ENCODE measurements around the gene SLC5A6. TPM values are rescaled to one million over a fixed set of nuclear protein-coding genes. Genes with fewer than 3 reads are reported as not detected.

SLC5A6 gene
- 60.1 TPM for total RNA-seq

GRCh38 chr2:27211943-27212625, at the start of gene SLC5A6, which contains the start of gene ATRAID:
SLC5A6 (minus strand) TSS chr2:27212268; CDS start chr2:27207650, 4,618 bp downstream.
ATRAID (plus strand) TSS chr2:27212041; CDS start chr2:27212369, 328 bp downstream.
- DNase-seq (ENCODE audit: low read depth in 2 of 3, low spot score in 2 of 3) = peak; percentile 86 to 90 (median 89)

- no peak for DNase-seq (ENCODE audit: low read depth in 2 of 3, low spot score in 2 of 3)
Observed at GRCh38 chr2:27261241-27261925, 49.3 kb upstream of the SLC5A6 start.

GRCh38 chr2:27258051-27258450, 46.0 kb upstream of the SLC5A6 start:
- DNase-seq (ENCODE audit: low read depth in 2 of 3, low spot score in 2 of 3) = no peak

GRCh38 chr2:27256855-27257454, 44.9 kb upstream of the SLC5A6 start:
- DNase-seq (ENCODE audit: low read depth in 2 of 3, low spot score in 2 of 3) = no peak

DNA sequence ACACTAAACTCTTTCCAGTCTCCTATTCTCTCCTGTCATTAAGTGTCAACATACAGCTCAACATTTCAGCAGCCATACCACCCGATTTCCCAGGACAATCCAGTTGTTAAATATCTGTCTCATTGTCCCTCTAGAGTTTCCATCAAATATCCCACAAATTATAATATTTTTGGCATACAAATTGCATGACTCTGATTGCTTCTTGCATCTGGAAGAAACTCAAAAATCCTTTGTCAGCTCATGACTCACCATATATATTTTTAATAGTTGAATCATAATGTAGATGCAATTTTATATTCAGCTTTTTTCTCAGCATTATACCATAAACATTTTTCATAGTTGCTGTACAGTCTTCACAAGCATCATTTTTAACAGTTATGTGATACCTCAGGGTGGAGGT, 43.6 kb upstream of the SLC5A6 start:
- DNase-seq (ENCODE audit: low read depth in 2 of 3, low spot score in 2 of 3) = no peak

DNA sequence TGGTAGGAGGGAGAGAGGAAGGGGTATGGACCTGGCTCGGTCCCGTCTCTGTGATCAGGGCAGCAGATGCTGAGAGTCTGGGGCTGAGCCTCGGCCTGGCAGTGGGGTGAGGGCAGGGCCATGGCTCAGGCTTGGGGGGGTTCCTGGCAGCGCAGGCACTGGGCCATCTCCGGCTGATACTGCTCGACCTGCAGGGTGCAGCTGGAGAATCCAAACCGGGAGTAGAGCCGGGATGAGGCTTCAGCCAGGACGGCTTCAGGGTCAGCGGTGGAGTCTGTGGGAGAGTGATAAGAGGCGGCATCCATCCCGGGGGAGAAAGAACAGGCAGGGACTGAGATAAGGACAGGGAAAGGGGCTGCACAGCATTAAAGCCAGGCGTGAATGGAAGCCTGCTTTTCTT, 43.1 kb upstream of the SLC5A6 start:
- DNase-seq (ENCODE audit: low read depth in 2 of 3, low spot score in 2 of 3) = no peak

DNA sequence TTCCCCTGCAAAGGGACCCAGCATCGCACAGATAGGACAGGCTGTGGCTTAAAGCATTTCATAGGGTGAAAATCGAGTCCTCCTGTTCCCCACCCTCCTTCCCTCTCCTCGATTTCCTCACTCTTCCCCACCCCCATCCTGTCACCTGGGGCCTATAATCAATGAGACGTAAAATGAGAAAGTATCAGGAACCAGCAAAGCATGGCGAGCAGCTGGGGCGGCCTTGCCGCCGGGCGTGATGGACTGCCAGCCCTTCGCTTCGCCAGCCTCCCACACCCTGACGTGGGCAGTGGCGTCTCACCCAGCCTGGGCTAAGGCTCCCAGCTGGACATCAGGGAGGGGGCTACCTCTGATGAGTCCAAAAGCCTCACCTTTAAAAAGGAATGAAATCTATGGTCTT, 39.7 kb upstream of the SLC5A6 start:
- no peak for DNase-seq (ENCODE audit: low read depth in 2 of 3, low spot score in 2 of 3)

- DNase-seq (ENCODE audit: low read depth in 2 of 3, low spot score in 2 of 3) = no peak
Observed at GRCh38 chr2:27250652-27251379, 38.7 kb upstream of the SLC5A6 start.

- peak in 2 of 3 donors; percentile 64 to 76 for DNase-seq (ENCODE audit: low read depth in 2 of 3, low spot score in 2 of 3)
Observed at GRCh38 chr2:27249891-27250651, 38.0 kb upstream of the SLC5A6 start.

GRCh38 chr2:27249159-27249890, 37.3 kb upstream of the SLC5A6 start:
- no peak for DNase-seq (ENCODE audit: low read depth in 2 of 3, low spot score in 2 of 3)

DNA sequence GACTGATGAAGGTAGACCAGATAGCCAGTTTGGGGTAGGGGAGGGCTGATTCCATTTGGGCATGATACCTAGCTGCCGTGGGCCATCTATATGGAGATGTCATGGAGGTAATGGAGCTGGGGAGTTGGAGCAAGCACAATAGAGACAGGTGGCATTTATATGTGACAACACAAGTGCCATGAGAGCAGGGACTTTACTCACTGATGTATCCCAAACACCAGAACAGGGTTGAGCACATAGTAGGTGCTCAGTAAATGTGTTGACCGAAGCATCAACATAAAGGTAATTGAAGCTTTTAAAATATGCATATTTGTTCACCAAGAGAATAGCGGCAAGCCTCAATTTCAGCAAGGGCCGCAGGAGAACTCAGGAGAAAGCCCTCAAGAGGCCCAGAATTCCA, 35.8 kb upstream of the SLC5A6 start:
- no peak for DNase-seq (ENCODE audit: low read depth in 2 of 3, low spot score in 2 of 3)

DNA sequence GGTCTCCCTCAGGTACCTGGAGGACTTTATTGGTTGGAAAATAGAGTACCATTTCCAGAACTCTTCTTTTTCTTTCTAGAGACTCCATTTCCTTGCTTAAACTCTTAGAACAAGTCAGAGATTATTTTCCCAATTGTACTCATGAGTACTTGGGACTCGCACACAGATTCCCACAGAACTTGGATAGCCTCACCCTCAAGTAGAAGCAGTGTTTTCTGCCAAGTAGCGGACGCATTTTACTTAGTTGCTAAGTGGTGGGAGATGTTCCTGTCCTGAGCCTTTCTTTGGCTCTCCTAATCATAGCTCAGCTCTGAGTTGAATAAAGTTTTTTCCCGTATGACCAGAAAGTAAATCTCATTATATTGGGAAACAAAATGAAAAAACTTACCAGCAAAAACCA, 33.6 kb upstream of the SLC5A6 start:
- no peak for DNase-seq (ENCODE audit: low read depth in 2 of 3, low spot score in 2 of 3)

- no peak for DNase-seq (ENCODE audit: low read depth in 2 of 3, low spot score in 2 of 3)
Observed at GRCh38 chr2:27245116-27245515, 33.0 kb upstream of the SLC5A6 start.

DNA sequence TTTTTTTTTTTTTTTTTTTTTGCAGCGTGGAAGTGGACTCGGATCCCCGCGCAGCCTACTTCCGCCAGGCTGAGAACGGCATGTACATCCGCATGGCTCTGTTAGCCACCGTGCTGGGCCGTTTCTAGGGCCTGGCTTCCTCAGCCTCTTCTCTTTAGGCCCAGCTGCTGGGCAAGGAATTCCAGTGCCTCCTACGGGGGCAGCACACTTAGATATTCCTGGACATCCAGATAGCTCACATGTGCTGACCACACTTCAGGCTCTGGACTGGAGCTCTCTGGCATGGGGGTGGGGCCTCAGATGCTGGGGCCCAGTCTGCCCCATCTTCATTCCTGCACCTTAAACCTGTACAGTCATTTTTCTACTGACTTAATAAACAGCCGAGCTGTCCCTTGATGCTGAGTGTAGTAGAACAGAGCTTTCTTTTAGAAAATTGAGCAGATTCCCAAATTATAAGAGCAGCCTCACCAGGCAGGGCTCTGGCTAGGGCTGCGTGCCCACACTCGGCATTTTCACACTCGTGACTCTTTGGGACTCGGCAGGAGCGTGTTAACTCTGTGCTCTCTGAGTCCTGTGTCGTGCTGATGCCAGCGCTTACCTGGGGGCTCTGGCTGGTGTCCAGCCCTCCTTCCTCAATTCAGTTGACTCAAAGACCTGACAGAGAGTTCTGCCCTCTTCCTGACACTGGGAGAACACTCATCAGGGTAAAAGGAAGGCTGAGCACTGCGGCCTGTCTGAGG, 31.5 kb upstream of the SLC5A6 start:
- DNase-seq (ENCODE audit: low read depth in 2 of 3, low spot score in 2 of 3) = no peak

DNA sequence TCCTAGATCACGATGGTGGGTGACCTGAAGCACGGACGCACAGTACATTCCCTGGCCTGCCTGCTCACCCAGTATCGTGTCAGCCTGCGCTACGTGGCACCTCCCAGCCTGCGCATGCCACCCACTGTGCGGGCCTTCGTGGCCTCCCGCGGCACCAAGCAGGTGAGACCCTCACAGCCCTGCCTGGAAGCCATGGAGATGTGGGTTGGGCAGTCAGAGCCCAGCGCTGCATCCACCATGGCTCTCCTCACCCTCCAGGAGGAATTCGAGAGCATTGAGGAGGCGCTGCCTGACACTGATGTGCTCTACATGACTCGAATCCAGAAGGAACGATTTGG, 30.5 kb upstream of the SLC5A6 start:
- no peak for DNase-seq (ENCODE audit: low read depth in 2 of 3, low spot score in 2 of 3)

DNA sequence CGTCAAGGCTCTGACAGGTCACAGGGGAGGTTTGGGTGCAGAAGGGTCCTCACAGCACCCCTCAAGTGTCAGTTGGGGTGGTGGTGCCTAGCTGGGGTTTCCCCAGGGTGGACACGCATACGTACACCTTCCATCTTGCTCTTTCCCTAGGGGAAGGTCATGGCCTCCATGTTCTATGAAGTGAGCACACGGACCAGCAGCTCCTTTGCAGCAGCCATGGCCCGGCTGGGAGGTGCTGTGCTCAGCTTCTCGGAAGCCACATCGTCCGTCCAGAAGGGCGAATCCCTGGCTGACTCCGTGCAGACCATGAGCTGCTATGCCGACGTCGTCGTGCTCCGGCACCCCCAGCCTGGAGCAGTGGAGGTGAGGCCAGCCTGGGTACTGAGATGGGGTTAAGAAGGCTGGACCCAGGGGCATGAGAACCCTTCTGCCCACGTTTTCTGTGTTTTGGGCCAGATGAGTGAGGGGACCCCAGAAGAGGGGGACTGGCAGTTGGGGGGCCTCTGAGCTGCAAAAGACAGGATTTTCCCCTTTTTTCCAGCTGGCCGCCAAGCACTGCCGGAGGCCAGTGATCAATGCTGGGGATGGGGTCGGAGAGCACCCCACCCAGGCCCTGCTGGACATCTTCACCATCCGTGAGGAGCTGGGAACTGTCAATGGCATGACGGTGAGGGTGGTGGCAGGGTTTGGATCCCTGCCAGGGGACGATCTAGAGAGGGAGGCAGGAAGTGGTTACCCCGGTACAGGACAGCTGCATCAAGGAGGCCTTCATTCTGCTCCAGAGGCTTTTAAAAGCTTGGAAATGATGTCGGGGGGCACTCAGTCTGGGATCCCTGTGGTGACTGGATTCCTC, 29.9 kb upstream of the SLC5A6 start:
- DNase-seq (ENCODE audit: low read depth in 2 of 3, low spot score in 2 of 3) = no peak

DNA sequence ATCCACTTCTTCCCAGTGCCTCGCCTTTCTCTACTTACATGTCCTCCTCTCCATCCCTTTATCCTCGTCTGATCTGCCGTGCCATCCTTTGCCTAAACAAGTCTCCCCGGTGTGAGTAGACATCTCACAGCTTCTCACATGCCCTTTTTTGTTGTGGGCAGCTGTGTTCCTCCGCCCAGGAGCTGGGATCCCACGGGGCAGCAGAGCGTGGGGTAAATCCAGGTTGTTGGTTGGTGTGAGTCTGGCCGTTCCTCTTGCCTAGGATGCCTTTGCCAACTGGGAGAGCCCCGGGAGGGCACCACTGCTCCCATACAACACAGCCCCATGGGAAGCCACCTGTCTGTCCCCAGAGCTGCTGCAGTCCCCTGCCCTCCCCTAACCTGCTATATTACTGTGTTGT, 28.3 kb upstream of the SLC5A6 start:
- no peak for DNase-seq (ENCODE audit: low read depth in 2 of 3, low spot score in 2 of 3)

- DNase-seq (ENCODE audit: low read depth in 2 of 3, low spot score in 2 of 3) = no peak
Observed at GRCh38 chr2:27238976-27239375, 26.9 kb upstream of the SLC5A6 start.
